Ishikawa (cell line): Measurements from ENCODE around the gene NAT8L.

ENCODE experiments used
- CEBPB ChIP-seq: IDR thresholded peaks from 2 replicates; pipeline ENCODE4 v1.6.1; 2012
- EGR1 ChIP-seq: IDR thresholded peaks from 2 replicates; pipeline ENCODE4 v1.6.1; 2012
- EP300 ChIP-seq: IDR thresholded peaks from 2 replicates; pipeline ENCODE4 v1.6.1; 2012; ENCODE audit warnings: borderline replicate concordance
- MAX ChIP-seq: IDR thresholded peaks from 2 replicates; pipeline ENCODE4 v1.6.1; 2012
- NFIC ChIP-seq: IDR thresholded peaks from 2 replicates; pipeline ENCODE4 v1.6.1; 2012
- RAD21 ChIP-seq: IDR thresholded peaks from 2 replicates; pipeline ENCODE4 v1.6.1; 2012; ENCODE audit warnings: low read depth
- TAF1 ChIP-seq: IDR thresholded peaks from 2 replicates; pipeline ENCODE4 v1.6.1; 2012; ENCODE audit warnings: low read depth, mild to moderate bottlenecking
- TCF12 ChIP-seq: IDR thresholded peaks from 2 replicates; pipeline ENCODE4 v1.6.1; 2012; ENCODE audit warnings: low read depth
- YY1 ChIP-seq: IDR thresholded peaks from 2 replicates; pipeline ENCODE4 v1.6.1; 2012; ENCODE audit warnings: low read depth
- ZBTB7A ChIP-seq: IDR thresholded peaks from 2 replicates; pipeline ENCODE4 v1.6.1; 2012; ENCODE audit warnings: low read depth
- TF ChIP-seq, protein P1 (sequence below): IDR thresholded peaks from 2 replicates; pipeline ENCODE4 v1.6.1; 2012; ENCODE audit warnings: low read depth, mild to moderate bottlenecking

DNA sequence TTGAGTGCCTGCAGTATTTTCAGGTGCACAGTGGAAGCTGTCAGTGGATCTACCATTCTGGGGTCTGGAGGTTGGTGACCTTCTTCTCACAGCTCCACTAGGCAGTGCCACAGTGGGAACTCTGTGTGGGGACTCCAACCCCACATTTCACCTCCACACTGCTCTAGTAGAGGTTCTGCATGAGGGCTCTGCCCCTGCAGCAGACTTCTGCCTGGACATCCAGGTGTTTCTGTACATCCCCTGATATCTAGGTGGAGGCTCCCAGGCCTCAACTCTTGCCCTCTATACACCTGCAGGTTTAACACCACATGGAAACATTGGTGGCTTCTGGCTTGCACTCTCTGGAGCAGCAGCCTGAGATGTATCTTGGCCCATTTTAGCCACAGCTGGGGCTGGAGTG, 33.3 kb upstream of the NAT8L start:
- no peak for TF ChIP-seq ZBTB7A
- TF ChIP-seq TAF1, result no peak
- TF ChIP-seq NFIC, result no peak
- no peak for TF ChIP-seq MAX
- no peak for TF ChIP-seq YY1
- no peak for TF ChIP-seq EGR1
- TF ChIP-seq CEBPB, result no peak
- TF ChIP-seq, protein P1, sequence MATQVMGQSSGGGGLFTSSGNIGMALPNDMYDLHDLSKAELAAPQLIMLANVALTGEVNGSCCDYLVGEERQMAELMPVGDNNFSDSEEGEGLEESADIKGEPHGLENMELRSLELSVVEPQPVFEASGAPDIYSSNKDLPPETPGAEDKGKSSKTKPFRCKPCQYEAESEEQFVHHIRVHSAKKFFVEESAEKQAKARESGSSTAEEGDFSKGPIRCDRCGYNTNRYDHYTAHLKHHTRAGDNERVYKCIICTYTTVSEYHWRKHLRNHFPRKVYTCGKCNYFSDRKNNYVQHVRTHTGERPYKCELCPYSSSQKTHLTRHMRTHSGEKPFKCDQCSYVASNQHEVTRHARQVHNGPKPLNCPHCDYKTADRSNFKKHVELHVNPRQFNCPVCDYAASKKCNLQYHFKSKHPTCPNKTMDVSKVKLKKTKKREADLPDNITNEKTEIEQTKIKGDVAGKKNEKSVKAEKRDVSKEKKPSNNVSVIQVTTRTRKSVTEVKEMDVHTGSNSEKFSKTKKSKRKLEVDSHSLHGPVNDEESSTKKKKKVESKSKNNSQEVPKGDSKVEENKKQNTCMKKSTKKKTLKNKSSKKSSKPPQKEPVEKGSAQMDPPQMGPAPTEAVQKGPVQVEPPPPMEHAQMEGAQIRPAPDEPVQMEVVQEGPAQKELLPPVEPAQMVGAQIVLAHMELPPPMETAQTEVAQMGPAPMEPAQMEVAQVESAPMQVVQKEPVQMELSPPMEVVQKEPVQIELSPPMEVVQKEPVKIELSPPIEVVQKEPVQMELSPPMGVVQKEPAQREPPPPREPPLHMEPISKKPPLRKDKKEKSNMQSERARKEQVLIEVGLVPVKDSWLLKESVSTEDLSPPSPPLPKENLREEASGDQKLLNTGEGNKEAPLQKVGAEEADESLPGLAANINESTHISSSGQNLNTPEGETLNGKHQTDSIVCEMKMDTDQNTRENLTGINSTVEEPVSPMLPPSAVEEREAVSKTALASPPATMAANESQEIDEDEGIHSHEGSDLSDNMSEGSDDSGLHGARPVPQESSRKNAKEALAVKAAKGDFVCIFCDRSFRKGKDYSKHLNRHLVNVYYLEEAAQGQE, result no peak
- no peak for TF ChIP-seq TCF12
- TF ChIP-seq EP300, result no peak
- TF ChIP-seq RAD21, result no peak
